GM12878 (cell line): Measurements from ENCODE around the gene RNF7. TPM values are rescaled to one million over a fixed set of nuclear protein-coding genes. Genes with fewer than 3 reads are reported as not detected.

Experiments used
- ATAC-seq: fragments of 200-7000 bp; cut with Tn5 transposase; 3 replicates; pipeline ENCODE4 v1.9.1; 2020; ENCODE audit warnings: mild to moderate bottlenecking, moderate library complexity
- BruUV-seq: library from RNA; stranded (reverse); fragments of 400-500 nt; replicated peaks from 2 replicates; lab custom pipeline; 2021; lab: Mats Ljungman, UMichigan
- CTCF ChIA-PET: fragments of 300-600 bp; sonication (Branson Sonifier 250); formaldehyde crosslinking; extraction: SDS; loops from one replicate; lab custom pipeline; 2021; ENCODE audit warnings: inconsistent platforms; lab: Yijun Ruan, JAX
- POLR2A ChIA-PET: fragments of 350-600 bp; formaldehyde crosslinking; extraction: SDS; loops from one replicate; lab custom pipeline; 2021; ENCODE audit warnings: inconsistent platforms; lab: Charles Lee
- RAD21 ChIA-PET: fragments of 300-600 bp; sonication (Branson Sonifier 250); formaldehyde crosslinking; loops from one replicate; lab custom pipeline; 2023; ENCODE audit warnings: antibody characterized with exemption; ENCODE audit not compliant: unreplicated experiment; lab: Charles Lee
- SMC1A ChIA-PET: fragments of 300-600 bp; sonication (Branson Sonifier 250); formaldehyde crosslinking; loops from one replicate; lab custom pipeline; 2023; ENCODE audit not compliant: unreplicated experiment, uncharacterized antibody; lab: Charles Lee
- DNase-seq: peaks from one replicate; pipeline ENCODE4 v3.0.0-alpha.2; 2011; ENCODE audit warnings: low read depth, low spot score
- FAIRE-seq: peaks from 3 replicates; lab custom pipeline; 2011; peaks lifted over from hg19 to GRCh38; lab: Jason Lieb, UNC
- H2AFZ ChIP-seq: 2 replicates; pipeline ENCODE4 v1.6.0; 2011; ENCODE audit warnings: low read depth, low read length, control low read depth; ENCODE audit not compliant: control insufficient read depth
- H3K27ac ChIP-seq: 2 replicates; pipeline ENCODE4 v1.5.1; 2011; ENCODE audit warnings: control low read depth; ENCODE audit not compliant: control insufficient read depth, insufficient read depth
- H3K27me3 ChIP-seq, 2 experiments: replicated peaks in 1 of 2; 2 replicates each; pipeline versions ENCODE4 v1.6.0 to v1.6.1; 2011; ENCODE audit warnings: low read length in 1 of 2; ENCODE audit not compliant: control insufficient read depth in 2 of 2, insufficient read depth in 2 of 2
- H3K36me3 ChIP-seq, 2 experiments: 2 replicates each; pipeline ENCODE4 v1.5.1; 2011; ENCODE audit warnings: low read length in 1 of 2; ENCODE audit not compliant: control insufficient read depth in 2 of 2, insufficient read depth in 2 of 2
- H3K4me1 ChIP-seq: 2 replicates; pipeline ENCODE4 v1.6.1; 2011; ENCODE audit warnings: mild to moderate bottlenecking, low read length, moderate library complexity, mixed read lengths; ENCODE audit not compliant: control insufficient read depth, insufficient read depth
- H3K4me2 ChIP-seq: 2 replicates; pipeline ENCODE4 v1.6.0; 2011; ENCODE audit warnings: control low read depth; ENCODE audit not compliant: control insufficient read depth, insufficient read depth
- H3K4me3 ChIP-seq: fragments of 200-600 bp; sonication (generic); 2 replicates; pipeline ENCODE4 v1.5.1; 2016
- H3K79me2 ChIP-seq: 2 replicates; pipeline ENCODE4 v1.6.0; 2011; ENCODE audit warnings: low read length; ENCODE audit not compliant: control insufficient read depth, insufficient read depth
- H3K9ac ChIP-seq: 2 replicates; pipeline ENCODE4 v1.8.0; 2011; ENCODE audit warnings: low read length, control low read depth, mixed read lengths; ENCODE audit not compliant: control insufficient read depth, insufficient read depth
- H3K9me3 ChIP-seq: replicated peaks from 3 replicates; pipeline ENCODE4 v1.5.1; 2011; ENCODE audit warnings: mild to moderate bottlenecking, low read length; ENCODE audit not compliant: control insufficient read depth, insufficient read depth
- H4K20me1 ChIP-seq: 2 replicates; pipeline ENCODE4 v1.6.0; 2011; ENCODE audit not compliant: control insufficient read depth, insufficient read depth
- ATF3 ChIP-seq: IDR thresholded peaks from 2 replicates; pipeline ENCODE4 v1.6.1; 2011; ENCODE audit warnings: low read depth, mild to moderate bottlenecking, low read length, moderate library complexity, borderline replicate concordance; ENCODE audit errors: extremely low read depth
- BCL11A ChIP-seq: IDR thresholded peaks from 2 replicates; pipeline ENCODE4 v1.6.1; 2011; ENCODE audit warnings: low read depth, low read length
- BHLHE40 ChIP-seq, 2 experiments: fragments of 450-650 bp in 1 of 2; IDR thresholded peaks; 2 replicates each; pipeline ENCODE4 v1.6.1; 2011 to 2017; ENCODE audit warnings: low read depth in 2 of 2, borderline replicate concordance in 1 of 2, improper control_type of control experiment in 1 of 2, low read length in 1 of 2, mild to moderate bottlenecking in 1 of 2
- CBFB ChIP-seq: IDR thresholded peaks from 2 replicates; pipeline ENCODE4 v1.6.1; 2016; ENCODE audit warnings: antibody characterized with exemption, low read depth
- CHD2 ChIP-seq: IDR thresholded peaks from 2 replicates; pipeline ENCODE4 v1.6.1; 2011; ENCODE audit warnings: low read depth, low read length, improper control_type of control experiment, borderline replicate concordance
- GATAD2B ChIP-seq: fragments of 450-650 bp; conservative IDR thresholded peaks from 2 replicates; pipeline ENCODE4 v1.6.1; 2017; ENCODE audit warnings: low read depth, mild to moderate bottlenecking, moderate library complexity
- JUNB ChIP-seq: IDR thresholded peaks from 2 replicates; pipeline ENCODE4 v1.6.1; 2016; ENCODE audit warnings: antibody characterized with exemption, mild to moderate bottlenecking
- MEF2B ChIP-seq: fragments of 450-650 bp; IDR thresholded peaks from 2 replicates; pipeline ENCODE4 v1.6.1; 2018; ENCODE audit warnings: mild to moderate bottlenecking, moderate library complexity; ENCODE audit not compliant: partially characterized antibody, poor library complexity, severe bottlenecking
- MLLT1 ChIP-seq: fragments of 450-650 bp; IDR thresholded peaks from 2 replicates; pipeline ENCODE4 v1.6.1; 2016; ENCODE audit warnings: mild to moderate bottlenecking
- PBX3 ChIP-seq: IDR thresholded peaks from 2 replicates; pipeline ENCODE4 v1.6.1; 2011; ENCODE audit warnings: mild to moderate bottlenecking, low read depth, low read length, moderate library complexity; ENCODE audit not compliant: insufficient replicate concordance
- POLR2AphosphoS2 ChIP-seq: IDR thresholded peaks from 2 replicates; pipeline ENCODE4 v1.6.1; 2011; ENCODE audit warnings: low read depth, mild to moderate bottlenecking, low read length, improper control_type of control experiment, moderate library complexity
- SMAD5 ChIP-seq: IDR thresholded peaks from 2 replicates; pipeline ENCODE4 v1.6.1; 2016; ENCODE audit warnings: antibody characterized with exemption, low read depth
- USF1 ChIP-seq: IDR thresholded peaks from 2 replicates; pipeline ENCODE4 v1.6.1; 2011; ENCODE audit warnings: borderline replicate concordance, low read depth, mild to moderate bottlenecking, moderate library complexity, mixed read lengths, low read length; ENCODE audit not compliant: insufficient read depth; ENCODE audit errors: extremely low read length
- ZBTB40 ChIP-seq: fragments of 450-650 bp; IDR thresholded peaks from 2 replicates; pipeline ENCODE4 v1.6.1; 2016; ENCODE audit warnings: mild to moderate bottlenecking, moderate library complexity, borderline replicate concordance
- ZNF622 ChIP-seq: fragments of 450-650 bp; IDR thresholded peaks from 2 replicates; pipeline ENCODE4 v1.6.1; 2017; ENCODE audit warnings: mild to moderate bottlenecking, inconsistent platforms
- WGBS: methylation state at CpG from one replicate; pipeline ENCODE4 v1.1.6; 2016; ENCODE audit warnings: low lambda C conversion rate; ENCODE audit not compliant: insufficient replicate concordance, insufficient coverage; ENCODE audit errors: missing lambda C conversion rate; 5-methylcytosine and 5-hydroxymethylcytosine counted together
- in situ Hi-C: fragments of 300-500 bp; cut with MboI; formaldehyde crosslinking; loops from 9 replicates; pipeline ENCODE4 v1.14.3; 2018; ENCODE audit warnings: mixed read lengths
- intact Hi-C: fragments of 100-400 bp; cut with micrococcal nuclease; formaldehyde crosslinking; loops from one replicate; pipeline ENCODE4 v1.14.2; 2022; ENCODE audit not compliant: unreplicated experiment
- polyA plus RNA-seq, 11 experiments: library from polyadenylated mRNA; depleted of rRNA in 4 of 11; unstranded in 6 of 11; stranded (reverse) in 5 of 11; fragments of >200 nt; fragmentation: Nextera tagmentation in 4 of 11; fragmentation: Illumina TruSeq in 1 of 11; extraction: Ambion mirVana in 4 of 11; extraction: Trizol in 1 of 11; gene quantifications; 1 replicate in 1 of 11; 2 replicates in 10 of 11; pipeline versions ENCODE4 v1.2.1 to v1.2.3, GENCODE V29; 2011 to 2016; ENCODE audit warnings: inconsistent platforms in 2 of 11, missing spikeins in 2 of 11, low read depth in 1 of 11
- total RNA-seq, 4 experiments: library from RNA; depleted of rRNA in 3 of 4; stranded (reverse); fragments of >200 nt in 3 of 4; fragmentation: Illumina TruSeq in 1 of 4; extraction: Trizol in 1 of 4; gene quantifications; 2 replicates each; pipeline versions ENCODE4 v1.2.1 to v1.2.3, GENCODE V29; 2013 to 2021

The RNF7 gene
- total and polyA plus RNA-seq, 10 of the 15 experiments (the other 5 are each of a cell fraction or from before 2014, with no cell fraction given): 36.0 to 146 (median 76.4) TPM

GRCh38 chr3:141710888-141711616, 27.0 kb upstream of the RNF7 start:
- in situ Hi-C loops: no loop called here
- Histone ChIP-seq H3K27me3 (no peaks in the 10 kb centered on the region; a peak in 1 of 4 replicates), H3K4me1 (no peaks in the 10 kb centered on the region), H4K20me1 (no peaks in the 10 kb centered on the region), H3K4me3 (no peak overlapping the region), H3K79me2 (no peaks in the 10 kb centered on the region), H3K9ac (no peak overlapping the region), H3K27ac (no peak overlapping the region), H3K36me3 (no peaks in the 10 kb centered on the region), H3K4me2 (no peak overlapping the region), H3K9me3 (no peaks in the 10 kb centered on the region), H2AFZ (no peak overlapping the region)
- POLR2A ChIA-PET: no interaction called here
- RAD21 ChIA-PET: no interaction called here
- WGBS: 21% methylated on average over 6 of the region's 6 CpGs
- SMC1A ChIA-PET: no interaction called here
- DNase-seq: no peak
- CTCF ChIA-PET: no interaction called here
- no TSS peak for BruUV-seq
- no peak for FAIRE-seq
- intact Hi-C loops: no loop called here
- no peak for ATAC-seq
- TF ChIP-seq CBFB (no peak), MLLT1 (no peak), SMAD5 (no peak), ATF3 (no peak), ZBTB40 (no peak), BCL11A (no peak), GATAD2B (no peak), ZNF622 (no peak), PBX3 (no peak), POLR2AphosphoS2 (no peak), BHLHE40 (IDR thresholded peaks at IDR 0.05; ENCODE audit: borderline replicate concordance in 1 of 2, low read depth in 2 of 2, low read length in 1 of 2) (no peak), JUNB (no peak), USF1 (no peak), MEF2B (no peak), CHD2 (no peak)
